ENCODE data around the gene ACTA1. TPM values are rescaled to one million over a fixed set of nuclear protein-coding genes. Genes with fewer than 3 reads are reported as not detected.

ACTA1 gene
- total and polyA plus RNA-seq, 12 donors = 976 to 17,994 (median 8,260) TPM

DNA sequence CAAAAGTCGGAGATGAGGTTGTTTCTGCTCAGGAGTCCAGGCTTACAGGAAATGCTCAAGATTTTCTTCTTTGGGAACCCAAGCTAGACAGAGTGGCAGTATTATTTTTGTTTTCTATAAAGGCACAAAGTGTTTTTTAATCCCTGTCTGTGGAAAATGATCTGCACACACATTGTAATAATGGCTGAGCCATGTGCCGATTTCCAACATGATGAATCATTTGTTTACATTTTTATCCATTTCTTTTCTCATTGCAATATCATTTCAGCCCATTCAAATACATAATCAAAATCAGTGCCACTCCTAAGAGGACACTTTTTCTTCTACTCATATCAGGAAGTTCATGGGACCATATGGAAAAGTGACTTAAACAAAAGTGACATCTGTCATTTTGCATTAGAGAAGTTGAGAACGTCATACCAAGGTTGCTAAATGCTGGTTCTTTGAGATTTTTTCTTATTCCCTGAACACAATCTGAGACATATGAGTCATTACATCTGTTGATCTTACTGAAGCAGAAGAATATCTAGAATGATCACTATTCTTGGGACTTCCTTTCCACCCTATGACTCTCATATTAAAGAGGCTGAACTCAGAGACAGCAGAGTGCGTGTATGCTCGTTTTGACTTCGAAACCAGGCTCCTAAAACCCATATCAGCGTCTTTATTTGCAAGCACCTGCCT, 44.9 kb downstream of the ACTA1 start:
- Histone ChIP-seq H3K36me3 (no peaks in the 10 kb centered on the region), H3K4me3 (no peak overlapping the region), H3K27me3 (peaks cover 0 to 3% (median 0%) of the 10 kb centered on the region in 7 donors), H3K4me1 (no peaks in the 10 kb centered on the region), H3K9me3 (peaks cover 0 to 7% (median 0%) of the 10 kb centered on the region in 11 donors), H3K27ac (no peak overlapping the region)
- intact Hi-C loops (cut with DNase I) = no loop called here
- DNase-seq = no peak
- TF ChIP-seq CTCF (IDR thresholded peaks at IDR 0.05) = no peak
- no peak for ATAC-seq
- 67 to 68% methylated on average over 7 of the region's 7 CpGs for WGBS, 2 donors

GRCh38 chr1:229385853-229386456, 47.9 kb downstream of the ACTA1 start:
- Histone ChIP-seq H3K4me1 (peaks cover 0 to 8% (median 0%) of the 10 kb centered on the region in 9 donors), H3K27me3 (peaks cover 0 to 6% (median 2%) of the 10 kb centered on the region in 7 donors), H3K4me3 (no peak overlapping the region), H3K9me3 (peaks cover 0 to 7% (median 0%) of the 10 kb centered on the region in 11 donors), H3K36me3 (no peaks in the 10 kb centered on the region), H3K27ac (peak overlapping the region in 6 of 10 donors; percentile 10 to 74 (median 67))
- TF ChIP-seq CTCF (IDR thresholded peaks at IDR 0.05) = no peak
- ATAC-seq (peak in 7 of 8 donors; percentile 65 to 88 (median 79)), DNase-seq (peak in 1 of 2 donors; percentile 44)
- intact Hi-C loops (cut with DNase I) = no loop called here
- 42 to 46% methylated on average over 8 of the region's 8 CpGs for WGBS, 2 donors

DNA sequence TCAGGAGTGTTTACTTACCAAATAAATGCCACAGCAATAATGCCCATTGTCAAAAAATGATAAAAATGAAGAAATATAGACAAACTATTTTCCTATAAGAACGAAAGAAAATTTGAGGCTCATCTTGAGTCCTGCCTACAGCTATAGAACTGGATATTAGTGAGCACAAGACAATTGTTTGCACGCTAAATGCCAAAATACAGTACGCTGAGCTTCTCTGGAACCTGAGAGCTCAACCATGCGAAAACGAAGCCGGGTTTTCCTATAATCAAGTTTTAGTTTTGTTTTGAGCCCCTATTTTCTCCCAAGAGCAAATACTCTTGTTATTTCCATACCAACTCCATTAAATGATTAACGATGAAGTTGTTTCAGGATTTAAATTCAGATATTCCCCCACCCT, 49.1 kb downstream of the ACTA1 start:
- ATAC-seq (no peak), DNase-seq (no peak)
- intact Hi-C loops (cut with DNase I) = no loop called here
- Histone ChIP-seq H3K9me3 (peaks cover 0 to under 1% (median 0%) of the 10 kb centered on the region in 11 donors), H3K4me1 (peaks cover 0 to 8% (median 0%) of the 10 kb centered on the region in 9 donors), H3K36me3 (no peaks in the 10 kb centered on the region), H3K27me3 (peaks cover 0 to 7% (median 3%) of the 10 kb centered on the region in 7 donors), H3K27ac (no peak overlapping the region), H3K4me3 (no peak overlapping the region)
- 93 to 94% methylated on average over 7 of the region's 7 CpGs for WGBS, 2 donors
- TF ChIP-seq CTCF (IDR thresholded peaks at IDR 0.05) = no peak

DNA sequence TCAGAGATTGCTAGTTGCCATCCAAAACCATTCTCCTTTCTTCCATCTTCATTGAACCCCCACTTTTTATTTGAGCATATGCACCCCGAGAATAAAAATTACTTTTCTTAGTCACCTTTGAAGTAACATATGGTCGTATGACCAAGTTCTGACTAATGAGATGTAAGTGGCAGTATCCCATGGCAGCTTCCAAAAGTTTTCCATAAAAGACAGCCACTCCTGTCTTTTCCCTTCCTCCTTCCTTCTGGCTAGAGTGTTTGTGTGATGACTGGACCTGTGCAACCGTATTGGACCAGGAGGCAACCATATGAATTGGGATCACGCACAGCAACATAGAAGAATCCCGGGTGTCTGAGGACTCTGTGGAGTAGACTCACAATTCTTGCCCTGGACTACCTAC, 49.9 kb downstream of the ACTA1 start:
- Histone ChIP-seq H3K4me1 (peaks cover 0 to 8% (median 0%) of the 10 kb centered on the region in 9 donors), H3K27me3 (peaks cover 0 to 7% (median 3%) of the 10 kb centered on the region in 7 donors), H3K4me3 (no peak overlapping the region), H3K27ac (no peak overlapping the region), H3K36me3 (no peaks in the 10 kb centered on the region), H3K9me3 (no peaks in the 10 kb centered on the region)
- intact Hi-C loops (cut with DNase I) = no loop called here
- ATAC-seq (no peak), DNase-seq (no peak)
- TF ChIP-seq CTCF (IDR thresholded peaks at IDR 0.05) = no peak
- WGBS, 2 donors = 92 to 96% methylated on average over 5 of the region's 5 CpGs

Measured in heart right ventricle (tissue), 16 donors.